Trophoblast cell (in vitro differentiated cells and primary cell): ENCODE data around the gene IZUMO4.

Source experiments
- DNase-seq, 2 donors: peaks; one replicate each; pipeline ENCODE4 v3.0.0-alpha.2; 2016
- H2AFZ ChIP-seq: 2 replicates; pipeline ENCODE4 v1.6.1; 2013; ENCODE audit warnings: low read length, moderate library complexity, mild to moderate bottlenecking; ENCODE audit not compliant: insufficient read depth, poor library complexity
- H2AK5ac ChIP-seq: 2 replicates; pipeline ENCODE4 v1.6.1; 2013; ENCODE audit warnings: mild to moderate bottlenecking, low read length
- H2BK120ac ChIP-seq: 2 replicates; pipeline ENCODE4 v1.6.1; 2013; ENCODE audit warnings: low read length, mild to moderate bottlenecking, moderate library complexity; ENCODE audit not compliant: insufficient read depth, poor library complexity
- H2BK12ac ChIP-seq: 2 replicates; pipeline ENCODE4 v1.6.1; 2013; ENCODE audit warnings: mild to moderate bottlenecking, low read length, moderate library complexity
- H2BK5ac ChIP-seq: 2 replicates; pipeline ENCODE4 v1.6.1; 2013; ENCODE audit warnings: low read length, low read depth, moderate library complexity, mild to moderate bottlenecking; ENCODE audit not compliant: poor library complexity
- H3K14ac ChIP-seq: 2 replicates; pipeline ENCODE4 v1.6.1; 2013; ENCODE audit warnings: mild to moderate bottlenecking, low read length
- H3K18ac ChIP-seq: 2 replicates; pipeline ENCODE4 v1.6.1; 2013; ENCODE audit warnings: mild to moderate bottlenecking, low read length
- H3K23ac ChIP-seq: 2 replicates; pipeline ENCODE4 v1.6.1; 2013; ENCODE audit warnings: low read length
- H3K27ac ChIP-seq: 2 replicates; pipeline ENCODE4 v1.5.1; 2013; ENCODE audit warnings: low read depth, mild to moderate bottlenecking, inconsistent platforms, low read length, moderate library complexity
- H3K27me3 ChIP-seq: 2 replicates; pipeline ENCODE4 v1.6.1; 2013; ENCODE audit warnings: inconsistent platforms, mild to moderate bottlenecking, low read length, moderate library complexity; ENCODE audit not compliant: insufficient read depth
- H3K36me3 ChIP-seq, 2 experiments: 1 replicate in 1 of 2; 2 replicates in 1 of 2; pipeline ENCODE4 v1.6.1; 2013; ENCODE audit warnings: low read length in 2 of 2, mild to moderate bottlenecking in 2 of 2, moderate library complexity in 1 of 2; ENCODE audit not compliant: insufficient read depth in 2 of 2, control insufficient read depth in 1 of 2
- H3K4ac ChIP-seq: 2 replicates; pipeline ENCODE4 v1.6.1; 2013; ENCODE audit warnings: low read depth, mild to moderate bottlenecking, low read length, moderate library complexity
- H3K4me1 ChIP-seq, 2 experiments: 1 replicate in 1 of 2; 2 replicates in 1 of 2; pipeline ENCODE4 v1.6.1; 2013; ENCODE audit warnings: low read length in 2 of 2, mild to moderate bottlenecking in 2 of 2, moderate library complexity in 1 of 2; ENCODE audit not compliant: insufficient read depth in 2 of 2, control insufficient read depth in 1 of 2
- H3K4me2 ChIP-seq: 2 replicates; pipeline ENCODE4 v1.6.1; 2013; ENCODE audit warnings: inconsistent platforms, mild to moderate bottlenecking, low read length, moderate library complexity
- H3K4me3 ChIP-seq: 2 replicates; pipeline ENCODE4 v1.5.1; 2013; ENCODE audit warnings: mild to moderate bottlenecking, low read depth, low read length, inconsistent platforms
- H3K79me1 ChIP-seq: one replicate; pipeline ENCODE4 v1.6.1; 2013; ENCODE audit warnings: low read length
- H3K79me2 ChIP-seq: 2 replicates; pipeline ENCODE4 v1.6.1; 2013; ENCODE audit warnings: low read length, mild to moderate bottlenecking; ENCODE audit not compliant: control insufficient read depth, insufficient read depth, poor library complexity
- H3K9ac ChIP-seq: 2 replicates; pipeline ENCODE4 v1.6.1; 2013; ENCODE audit warnings: mild to moderate bottlenecking, low read length
- H3K9me3 ChIP-seq: 2 replicates; pipeline ENCODE4 v1.6.1; 2013; ENCODE audit warnings: low read depth, mild to moderate bottlenecking, control low read depth, inconsistent platforms, low read length; ENCODE audit not compliant: insufficient read depth
- H4K12ac ChIP-seq: 2 replicates; pipeline ENCODE4 v1.6.1; 2013; ENCODE audit warnings: low read depth, mild to moderate bottlenecking, low read length, moderate library complexity
- H4K8ac ChIP-seq: 2 replicates; pipeline ENCODE4 v1.6.1; 2013; ENCODE audit warnings: low read depth, mild to moderate bottlenecking, low read length, moderate library complexity
- H4K91ac ChIP-seq: one replicate; pipeline ENCODE4 v1.6.1; 2013; ENCODE audit warnings: low read depth, mild to moderate bottlenecking, low read length, moderate library complexity
- WGBS: extraction: QIAGEN DNeasy Blood & Tissue Kit; methylation state at CpG from one replicate; pipeline ENCODE4 v1.1.7; 2013; ENCODE audit warnings: missing lambda C conversion rate; ENCODE audit not compliant: insufficient read length, insufficient coverage; ENCODE audit errors: extremely low coverage; 5-methylcytosine and 5-hydroxymethylcytosine counted together

The IZUMO4 gene

DNA sequence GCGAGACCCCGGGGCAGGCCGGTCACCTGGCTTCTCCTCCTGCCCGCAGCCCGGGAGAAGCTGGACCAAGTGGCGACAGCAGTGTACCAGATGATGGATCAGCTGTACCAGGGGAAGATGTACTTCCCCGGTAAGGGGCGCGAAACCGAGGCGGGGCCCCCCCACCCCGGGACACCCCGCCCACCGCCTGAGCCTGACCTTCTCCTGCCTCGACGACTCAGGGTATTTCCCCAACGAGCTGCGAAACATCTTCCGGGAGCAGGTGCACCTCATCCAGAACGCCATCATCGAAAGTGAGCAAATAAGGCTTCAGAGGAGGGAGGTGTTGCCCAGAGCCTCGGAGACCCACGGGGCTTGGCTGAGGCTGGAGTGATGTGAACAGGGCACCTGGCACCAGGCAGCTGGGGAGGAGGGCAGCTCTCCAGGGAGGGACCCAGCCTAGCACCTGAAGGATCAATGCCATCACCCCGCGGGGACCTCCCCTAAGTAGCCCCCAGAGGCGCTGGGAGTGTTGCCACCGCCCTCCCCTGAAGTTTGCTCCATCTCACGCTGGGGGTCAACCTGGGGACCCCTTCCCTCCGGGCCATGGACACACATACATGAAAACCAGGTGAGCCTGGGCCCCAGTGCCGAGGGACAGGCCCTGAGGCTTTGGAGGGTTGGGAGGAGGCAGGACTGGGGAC lies 629 bp downstream of the IZUMO4 start:
- no CpG with 5 or more reads among the region's 30 CpGs for WGBS
- Histone ChIP-seq H3K14ac (no peak overlapping the region), H2BK120ac (no peak overlapping the region), H2AK5ac (no peak overlapping the region), H3K9me3 (peaks cover 2% of the 10 kb centered on the region), H4K8ac (no peak overlapping the region), H3K4ac (no peak overlapping the region), H3K79me2 (peaks cover 5% of the 10 kb centered on the region), H4K12ac (no peak overlapping the region), H3K4me1 (peaks cover 15 to 20% of the 10 kb centered on the region in 2 experiments), H3K23ac (no peak overlapping the region), H3K4me2 (peak overlapping the region; percentile 75), H3K4me3 (no peak overlapping the region), H2AFZ (peak overlapping the region; percentile 24), H3K27ac (no peak overlapping the region), H3K9ac (no peak overlapping the region), H3K36me3 (peaks cover 31% of the 10 kb centered on the region in 2 experiments), H3K27me3 (no peaks in the 10 kb centered on the region), H4K91ac (no peak overlapping the region), H2BK5ac (no peak overlapping the region), H3K79me1 (peaks cover 8% of the 10 kb centered on the region), H3K18ac (no peak overlapping the region), H2BK12ac (no peak overlapping the region)
- DNase-seq, result no peak

DNA sequence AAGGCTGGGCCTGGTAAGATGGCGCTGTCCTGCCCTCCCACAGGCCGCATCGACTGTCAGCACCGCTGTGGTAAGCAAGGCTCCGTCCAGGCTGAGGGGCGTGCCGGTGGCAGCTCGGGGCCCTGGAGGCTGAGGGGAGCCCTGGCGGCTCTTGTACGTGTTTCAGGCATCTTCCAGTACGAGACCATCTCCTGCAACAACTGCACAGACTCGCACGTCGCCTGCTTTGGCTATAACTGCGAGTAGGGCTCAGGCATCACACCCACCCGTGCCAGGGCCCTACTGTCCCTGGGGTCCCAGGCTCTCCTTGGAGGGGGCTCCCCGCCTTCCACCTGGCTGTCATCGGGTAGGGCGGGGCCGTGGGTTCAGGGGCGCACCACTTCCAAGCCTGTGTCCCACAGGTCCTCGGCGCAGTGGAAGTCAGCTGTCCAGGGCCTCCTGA lies 1.2 kb downstream of the IZUMO4 start:
- Histone ChIP-seq H3K27ac (no peak overlapping the region), H3K79me1 (peaks cover 8% of the 10 kb centered on the region), H2AFZ (no peak overlapping the region), H3K4ac (no peak overlapping the region), H3K4me1 (peaks cover 15 to 20% of the 10 kb centered on the region in 2 experiments), H2AK5ac (no peak overlapping the region), H3K79me2 (peaks cover 5% of the 10 kb centered on the region), H4K12ac (no peak overlapping the region), H3K23ac (no peak overlapping the region), H2BK120ac (no peak overlapping the region), H3K36me3 (peaks cover 33 to 34% of the 10 kb centered on the region in 2 experiments), H2BK12ac (no peak overlapping the region), H3K9me3 (peaks cover 2% of the 10 kb centered on the region), H2BK5ac (no peak overlapping the region), H3K9ac (no peak overlapping the region), H3K4me3 (no peak overlapping the region), H3K14ac (no peak overlapping the region), H4K91ac (no peak overlapping the region), H3K4me2 (no peak overlapping the region), H3K18ac (no peak overlapping the region), H4K8ac (no peak overlapping the region), H3K27me3 (no peaks in the 10 kb centered on the region)
- WGBS, result no CpG with 5 or more reads among the region's 23 CpGs
- DNase-seq, result no peak

DNA sequence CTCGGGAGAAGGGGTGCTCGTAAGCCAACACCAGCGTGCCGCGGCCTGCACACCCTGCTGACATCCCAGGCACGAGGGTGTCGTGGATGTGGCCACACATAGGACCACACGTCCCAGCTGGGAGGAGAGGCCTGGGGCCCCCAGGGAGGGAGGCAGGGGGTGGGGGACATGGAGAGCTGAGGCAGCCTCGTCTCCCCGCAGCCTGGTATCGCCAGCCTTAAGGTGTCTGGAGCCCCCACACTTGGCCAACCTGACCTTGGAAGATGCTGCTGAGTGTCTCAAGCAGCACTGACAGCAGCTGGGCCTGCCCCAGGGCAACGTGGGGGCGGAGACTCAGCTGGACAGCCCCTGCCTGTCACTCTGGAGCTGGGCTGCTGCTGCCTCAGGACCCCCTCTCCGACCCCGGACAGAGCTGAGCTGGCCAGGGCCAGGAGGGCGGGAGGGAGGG lies 2.4 kb downstream of the IZUMO4 start:
- Histone ChIP-seq H3K14ac (no peak overlapping the region), H2BK120ac (no peak overlapping the region), H3K79me1 (peaks cover 7% of the 10 kb centered on the region), H3K36me3 (peaks cover 43% of the 10 kb centered on the region in 2 experiments), H4K91ac (no peak overlapping the region), H3K27ac (no peak overlapping the region), H2BK12ac (no peak overlapping the region), H4K8ac (no peak overlapping the region), H3K23ac (no peak overlapping the region), H3K4me2 (no peak overlapping the region), H3K4ac (no peak overlapping the region), H3K9ac (no peak overlapping the region), H2AK5ac (no peak overlapping the region), H4K12ac (no peak overlapping the region), H3K4me3 (no peak overlapping the region), H2AFZ (no peak overlapping the region), H3K18ac (no peak overlapping the region), H3K79me2 (peaks cover 5% of the 10 kb centered on the region), H3K27me3 (no peaks in the 10 kb centered on the region), H3K9me3 (peaks cover 5% of the 10 kb centered on the region), H2BK5ac (no peak overlapping the region), H3K4me1 (peaks cover 13 to 14% of the 10 kb centered on the region in 2 experiments)
- no CpG with 5 or more reads among the region's 16 CpGs for WGBS
- no peak for DNase-seq

DNA sequence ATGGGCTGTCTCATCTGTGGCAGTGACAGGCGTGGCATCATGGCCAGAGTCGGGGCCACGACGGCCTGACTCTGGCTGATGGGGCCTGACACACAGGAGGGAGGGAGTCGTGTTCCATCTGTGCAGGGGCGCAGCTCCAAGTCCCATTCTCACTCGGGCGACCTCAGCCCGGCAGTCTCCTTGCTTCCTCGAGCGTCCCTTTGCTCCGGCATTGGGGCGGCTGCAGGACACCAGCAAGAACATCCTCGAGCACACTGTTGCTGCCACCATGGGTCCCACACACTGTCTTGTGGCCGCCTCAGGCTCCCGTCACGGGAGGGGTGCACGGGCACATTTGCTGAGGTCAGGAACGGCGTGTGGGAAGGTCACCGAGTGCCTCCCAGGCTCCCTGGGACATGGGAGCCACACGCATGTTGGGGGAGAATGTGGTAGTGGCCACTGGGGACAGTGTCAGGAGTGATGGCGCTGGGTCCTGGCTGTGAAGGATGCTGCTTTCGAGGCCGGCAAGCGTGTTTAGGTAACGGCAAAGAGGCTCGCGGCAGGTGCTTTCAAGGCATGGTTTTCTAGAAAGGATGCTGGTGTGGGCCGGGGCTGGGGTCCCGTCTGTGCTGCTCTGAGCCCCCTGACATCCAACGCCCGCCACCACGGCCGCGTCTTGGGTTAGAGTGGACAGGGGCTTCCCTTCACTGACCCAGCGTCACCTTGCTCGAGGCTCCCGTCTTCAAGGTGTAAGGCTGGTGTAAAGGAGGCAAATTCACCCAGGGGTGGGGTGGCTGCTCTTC lies 3.4 kb downstream of the IZUMO4 start:
- no CpG with 5 or more reads among the region's 39 CpGs for WGBS
- H2BK120ac ChIP-seq, result no peak overlapping the region
- no peak overlapping the region for H3K14ac ChIP-seq
- no peak overlapping the region for H2BK12ac ChIP-seq
- no peak overlapping the region for H3K18ac ChIP-seq
- H3K79me1 ChIP-seq, result peaks cover 7% of the 10 kb centered on the region
- no peak overlapping the region for H3K4ac ChIP-seq
- no peak overlapping the region for H4K12ac ChIP-seq
- no peak overlapping the region for H3K4me2 ChIP-seq
- DNase-seq, result no peak
- H3K4me1 ChIP-seq, result peaks cover 7 to 8% of the 10 kb centered on the region in 2 experiments
- no peak overlapping the region for H3K23ac ChIP-seq
- no peak overlapping the region for H2AFZ ChIP-seq
- H3K9ac ChIP-seq, result no peak overlapping the region
- peaks cover 52% of the 10 kb centered on the region in 2 experiments for H3K36me3 ChIP-seq
- no peak overlapping the region for H3K4me3 ChIP-seq
- no peak overlapping the region for H3K27ac ChIP-seq
- no peak overlapping the region for H2AK5ac ChIP-seq
- peaks cover 5% of the 10 kb centered on the region for H3K79me2 ChIP-seq
- peaks cover 5% of the 10 kb centered on the region for H3K9me3 ChIP-seq
- no peak overlapping the region for H2BK5ac ChIP-seq
- H3K27me3 ChIP-seq, result no peaks in the 10 kb centered on the region
- H4K91ac ChIP-seq, result no peak overlapping the region
- H4K8ac ChIP-seq, result no peak overlapping the region
